ENCODE results near the gene OR2T3. TPM values are rescaled to one million over a fixed set of nuclear protein-coding genes. Genes with fewer than 3 reads are reported as not detected.
"Not testable (repeated sequence)": the region's sequence is repeated elsewhere in the genome, so short reads cannot be mapped to it uniquely, and the experiment has no call there.

The OR2T3 gene
- total RNA-seq, 1 experiment from 2014 or later: not detected

GRCh38 chr1:248459117-248459516 lies 14.0 kb upstream of the OR2T3 start:
- DNase-seq (ENCODE audit: extremely low read depth, low read depth): not testable (repeated sequence)

- DNase-seq (ENCODE audit: extremely low read depth, low read depth): no peak
Observed at GRCh38 chr1:248471154-248471553, 2.0 kb upstream of the OR2T3 start.

- not testable (repeated sequence) for DNase-seq (ENCODE audit: extremely low read depth, low read depth)
Observed at GRCh38 chr1:248472111-248472510, 1.0 kb upstream of the OR2T3 start.

- not testable (repeated sequence) for DNase-seq (ENCODE audit: extremely low read depth, low read depth)
Observed at GRCh38 chr1:248475660-248476059, 2.5 kb downstream of the OR2T3 start.

- DNase-seq (ENCODE audit: extremely low read depth, low read depth): not testable (repeated sequence)
Observed at GRCh38 chr1:248481686-248482579, 8.8 kb downstream of the OR2T3 start.

GRCh38 chr1:248488289-248488688 lies 15.1 kb downstream of the OR2T3 start, which contains the start of gene OR2T5:
Gene OR2T5, plus strand, starts transcription at chr1:248488589. Its CDS starts 0 bp downstream, at chr1:248488589.
- DNase-seq (ENCODE audit: extremely low read depth, low read depth): not testable (repeated sequence)

- DNase-seq (ENCODE audit: extremely low read depth, low read depth): not testable (repeated sequence)
Observed at GRCh38 chr1:248496661-248497060, 23.5 kb downstream of the OR2T3 start.

GRCh38 chr1:248500305-248501035 lies 27.3 kb downstream of the OR2T3 start:
- not testable (repeated sequence) for DNase-seq (ENCODE audit: extremely low read depth, low read depth)

- DNase-seq (ENCODE audit: extremely low read depth, low read depth): not testable (repeated sequence)
Observed at GRCh38 chr1:248507773-248508172, 34.6 kb downstream of the OR2T3 start, which contains the start of gene OR2G6. Gene OR2G6, plus strand, starts transcription at chr1:248508073. Its CDS starts 13,574 bp downstream, at chr1:248521647.

- DNase-seq (ENCODE audit: extremely low read depth, low read depth): not testable (repeated sequence)
Observed at GRCh38 chr1:248510217-248510616, 37.1 kb downstream of the OR2T3 start.

- no peak for DNase-seq (ENCODE audit: extremely low read depth, low read depth)
Observed at GRCh38 chr1:248521856-248522255, 48.7 kb downstream of the OR2T3 start.

Other genes with a start within 250 kb of the OR2T3 start
- not detected in 2 replicates for gene OR2M4, start 241.9 kb upstream of the OR2T3 start, total RNA-seq (2014; rRNA removed; shearing (Covaris generic))
- not detected in 2 replicates for gene OR2T33, start 195.4 kb upstream of the OR2T3 start, total RNA-seq (2014; rRNA removed; shearing (Covaris generic))
- gene OR2T12, start 169.9 kb upstream of the OR2T3 start, total RNA-seq (2014; rRNA removed; shearing (Covaris generic)): not detected in 2 replicates
- gene OR2M7, start 148.8 kb upstream of the OR2T3 start, total RNA-seq (2014; rRNA removed; shearing (Covaris generic)): not detected in 2 replicates
- not detected in 2 replicates for gene OR14C36, start 124.6 kb upstream of the OR2T3 start, total RNA-seq (2014; rRNA removed; shearing (Covaris generic))
- gene OR2T4, start 111.7 kb upstream of the OR2T3 start, total RNA-seq (2014; rRNA removed; shearing (Covaris generic)): not detected in 2 replicates
- gene OR2T6, start 97.6 kb upstream of the OR2T3 start, total RNA-seq (2014; rRNA removed; shearing (Covaris generic)): not detected in 2 replicates
- gene OR2T1, start 70.3 kb upstream of the OR2T3 start, total RNA-seq (2014; rRNA removed; shearing (Covaris generic)): not detected in 2 replicates
- not detected in 2 replicates for gene OR2T2, start 27.7 kb upstream of the OR2T3 start, total RNA-seq (2014; rRNA removed; shearing (Covaris generic))
- gene OR2T5, start 15.2 kb downstream of the OR2T3 start, total RNA-seq (2014; rRNA removed; shearing (Covaris generic)): not detected in 2 replicates
- gene OR2G6, start 34.7 kb downstream of the OR2T3 start, total RNA-seq (2014; rRNA removed; shearing (Covaris generic)): not detected in 2 replicates
- not detected in 2 replicates for gene OR2T29, start 89.4 kb downstream of the OR2T3 start, total RNA-seq (2014; rRNA removed; shearing (Covaris generic))
- gene OR2T34, start 101.4 kb downstream of the OR2T3 start, total RNA-seq (2014; rRNA removed; shearing (Covaris generic)): not detected in 2 replicates
- not detected in 2 replicates for gene OR2T10, start 124.3 kb downstream of the OR2T3 start, total RNA-seq (2014; rRNA removed; shearing (Covaris generic))
- gene OR2T11, start 161.7 kb downstream of the OR2T3 start, total RNA-seq (2014; rRNA removed; shearing (Covaris generic)): not detected in 2 replicates
- not detected in 2 replicates for gene OR2T35, start 171.9 kb downstream of the OR2T3 start, total RNA-seq (2014; rRNA removed; shearing (Covaris generic))
- gene OR2T27, start 182.2 kb downstream of the OR2T3 start, total RNA-seq (2014; rRNA removed; shearing (Covaris generic)): not detected in 2 replicates
- gene OR14I1, start 229.4 kb downstream of the OR2T3 start, total RNA-seq (2014; rRNA removed; shearing (Covaris generic)): not detected in 2 replicates